ENCODE measurements around the gene SKAP2. TPM values are rescaled to one million over a fixed set of nuclear protein-coding genes. Genes with fewer than 3 reads are reported as not detected.

The SKAP2 gene
- total and polyA plus RNA-seq, 2 of the 4 experiments (the other 2 are of a cell fraction), result 5.7 to 7.4 TPM

- Histone ChIP-seq H3K23ac (ENCODE audit: low read depth, low read length) (no peak overlapping the region), H3K27ac (ENCODE audit: insufficient read depth, low read length) (no peak overlapping the region), H4K5ac (ENCODE audit: low read depth, low read length) (no peak overlapping the region), H3K4me2 (ENCODE audit: low read depth, low read length) (no peak overlapping the region), H4K91ac (ENCODE audit: insufficient read depth, low read depth, low read length) (no peak overlapping the region), H3K9ac (ENCODE audit: low read depth, low read length) (no peak overlapping the region), H2BK15ac (ENCODE audit: low read depth, low read length) (no peak overlapping the region), H2AFZ (replicated peaks; ENCODE audit: low read length, poor library complexity) (no peak overlapping the region), H3K4me3 (ENCODE audit: insufficient read depth, low read depth, low read length) (no peak overlapping the region), H3K9me3 (ENCODE audit: control insufficient read depth, insufficient read depth, low read length) (no peaks in the 10 kb centered on the region), H2BK120ac (ENCODE audit: low read depth, low read length) (no peak overlapping the region), H3K4me1 (ENCODE audit: control insufficient read depth, insufficient read depth, low read length) (no peaks in the 10 kb centered on the region; the same call in 1 of the 2 replicates), H2AK9ac (replicated peaks; ENCODE audit: low read depth, low read length, poor library complexity) (no peak overlapping the region), H2BK20ac (ENCODE audit: low read depth, low read length) (no peak overlapping the region), H2AK5ac (ENCODE audit: low read depth, low read length) (no peak overlapping the region), H4K8ac (ENCODE audit: low read depth in 2 of 2, low read length in 2 of 2) (no peak overlapping the region), H3K27me3 (ENCODE audit: control insufficient read depth, insufficient read depth, low read length) (no peaks in the 10 kb centered on the region), H3K79me1 (ENCODE audit: low read depth in 1 of 2, low read length in 2 of 2) (peaks cover 5 to 25% of the 10 kb centered on the region in 2 experiments; a peak in 2 of 4 replicates), H3K4ac (ENCODE audit: low read depth, low read length) (no peak overlapping the region), H3K56ac (ENCODE audit: extremely low read depth, insufficient read depth, low read length) (no peak overlapping the region), H4K20me1 (ENCODE audit: insufficient read depth, low read length) (no peaks in the 10 kb centered on the region), H3K14ac (replicated peaks; ENCODE audit: low read depth, low read length) (no peak overlapping the region), H3K9me1 (ENCODE audit: insufficient read depth, low read length) (no peaks in the 10 kb centered on the region), H2BK5ac (ENCODE audit: low read depth, low read length, poor library complexity, severe bottlenecking) (no peak overlapping the region), H3K36me3 (ENCODE audit: control insufficient read depth, insufficient read depth, low read length) (no peaks in the 10 kb centered on the region), H3K18ac (ENCODE audit: low read depth, low read length) (no peak overlapping the region)
- dilution Hi-C loops (cut with HindIII; ENCODE audit: low sequenced_read_pairs, unreplicated experiment), result no loop called here
- BruUV-seq (replicated peaks), result no TSS peak
- no CpG with 5 or more reads among the region's 1 CpG for WGBS, 2 experiments (ENCODE audit: extremely low coverage in 2 of 2, insufficient read length in 1 of 2)
- no peak for DNase-seq
- in situ Hi-C loops (cut with MboI; ENCODE audit: low sequenced_read_pairs), result loop anchor here (5.0 to 25.0 kb wide), 4 partner anchors 247 to 1000 kb away; partner anchors contain the start of genes CBX3, HNRNPA2B1, HOXA2 and HOXA5
- no peak for TF ChIP-seq RCOR1 (IDR thresholded peaks at IDR 0.05; ENCODE audit: insufficient replicate concordance, low read length)
- TF ChIP-seq RFX5 (IDR thresholded peaks at IDR 0.05; ENCODE audit: low read depth, low read length), result no peak
- peak; percentile 47 for TF ChIP-seq MAFK (IDR thresholded peaks at IDR 0.05; ENCODE audit: low read depth, low read length)
- TF ChIP-seq CEBPB (IDR thresholded peaks at IDR 0.05; ENCODE audit: low read depth, low read length), result no peak
- ChIA-PET CTCF (interaction anchor here (1.0 to 1.2 kb wide), 6 partner anchors 262 to 323 kb away, joined by 3 to 4 read pairs (median 3); partner anchors contain the start of genes HOXA4 and HOXA5), POLR2A (ENCODE audit: unreplicated experiment) (no interaction called here)
- ATAC-seq (ENCODE audit: low read depth), result no peak
- intact Hi-C loops (cut with micrococcal nuclease), result loop anchor here (10.0 kb wide), 1 partner anchor 990 kb away; no protein-coding TSS in a partner anchor
These were observed 9.2 kb downstream of the SKAP2 start for GRCh38 chr7:26854876-26855855.
